SK-N-SH (cell line): ENCODE measurements around the gene PGA5. TPM values are rescaled to one million over a fixed set of nuclear protein-coding genes. Genes with fewer than 3 reads are reported as not detected.

ENCODE experiments used
- CTCF ChIA-PET: fragments of 300-600, 350-600 bp; formaldehyde crosslinking; extraction: SDS; loops from one replicate; lab custom pipeline; 2021; lab: Yijun Ruan, JAX
- POLR2A ChIA-PET: fragments of 350-600 bp; sonication (Branson Sonifier 250); formaldehyde crosslinking; extraction: SDS; loops from one replicate; lab custom pipeline; 2020; ENCODE audit warnings: antibody characterized with exemption, inconsistent platforms; lab: Yijun Ruan, JAX
- DNase-seq: peaks from one replicate; pipeline ENCODE4 v3.0.0; 2012
- H2AFZ ChIP-seq: fragments of 200-600 bp; sonication (generic); 2 replicates; pipeline ENCODE4 v1.8.1; 2016; ENCODE audit warnings: antibody characterized with exemption, mild to moderate bottlenecking, low read depth
- H3F3A ChIP-seq: fragments of 200-600 bp; sonication (generic); replicated peaks from 2 replicates; pipeline ENCODE3; 2016; ENCODE audit warnings: antibody characterized with exemption, mild to moderate bottlenecking; ENCODE audit not compliant: insufficient read depth
- H3K27ac ChIP-seq, 2 experiments: fragments of 200-500 bp in 1 of 2; fragments of 200-600 bp in 1 of 2; sonication (Bioruptor generic) in 1 of 2; sonication (generic), shearing (Covaris generic) in 1 of 2; 2 replicates each; pipeline versions ENCODE4 v1.5.1 to v1.6.1; 2014 to 2016; ENCODE audit warnings: low read depth in 2 of 2, inconsistent platforms in 1 of 2, low read length in 1 of 2, mild to moderate bottlenecking in 1 of 2, mixed read lengths in 1 of 2
- H3K27me3 ChIP-seq: fragments of 200-600 bp; sonication (generic), shearing (Covaris generic); 2 replicates; pipeline ENCODE4 v1.6.1; 2016; ENCODE audit warnings: mixed run types; ENCODE audit not compliant: insufficient read depth
- H3K36me3 ChIP-seq, 2 experiments: fragments of 200-500 bp in 1 of 2; fragments of 200-600 bp in 1 of 2; sonication (Bioruptor generic) in 1 of 2; sonication (generic) in 1 of 2; replicated peaks in 1 of 2; 2 replicates each; pipeline versions ENCODE3 to v1.5.1; 2014 to 2016; ENCODE audit warnings: low read length in 1 of 2, mild to moderate bottlenecking in 1 of 2; ENCODE audit not compliant: insufficient read depth in 2 of 2, control insufficient read depth in 1 of 2
- H3K4me1 ChIP-seq, 2 experiments: fragments of 200-500 bp in 1 of 2; fragments of 200-600 bp in 1 of 2; sonication (Bioruptor generic) in 1 of 2; sonication (generic), shearing (Covaris generic) in 1 of 2; 2 replicates each; pipeline versions ENCODE4 v1.5.1 to v1.6.1; 2014 to 2016; ENCODE audit warnings: low read depth in 1 of 2, low read length in 1 of 2, mixed run types in 1 of 2; ENCODE audit not compliant: insufficient read depth in 2 of 2, control insufficient read depth in 1 of 2
- H3K4me2 ChIP-seq: fragments of 200-600 bp; sonication (generic), shearing (Covaris generic); 2 replicates; pipeline ENCODE4 v1.6.1; 2017; ENCODE audit warnings: mixed run types
- H3K4me3 ChIP-seq, 2 experiments: fragments of 200-500 bp in 1 of 2; fragments of 200-600 bp in 1 of 2; sonication (Bioruptor generic) in 1 of 2; sonication (generic), shearing (Covaris generic) in 1 of 2; 2 replicates each; pipeline versions ENCODE4 v1.5.1 to v1.8.1; 2014 to 2016; ENCODE audit warnings: low read depth in 2 of 2, inconsistent platforms in 1 of 2, low read length in 1 of 2, mild to moderate bottlenecking in 1 of 2, mixed read lengths in 1 of 2, moderate library complexity in 1 of 2
- H3K79me2 ChIP-seq: fragments of 200-600 bp; sonication (generic); 2 replicates; pipeline ENCODE4 v1.8.1; 2017; ENCODE audit warnings: mild to moderate bottlenecking; ENCODE audit not compliant: insufficient read depth
- H3K9ac ChIP-seq: fragments of 200-600 bp; sonication (generic); 2 replicates; pipeline ENCODE4 v1.6.1; 2017; ENCODE audit warnings: mixed run types
- H3K9me2 ChIP-seq: fragments of 200-600 bp; sonication (generic); 2 replicates; pipeline ENCODE4 v1.6.1; 2017; ENCODE audit warnings: mixed run types
- H3K9me3 ChIP-seq: fragments of 200-600 bp; sonication (generic); 2 replicates; pipeline ENCODE4 v1.6.1; 2017; ENCODE audit warnings: mixed run types, mild to moderate bottlenecking, moderate library complexity
- H4K20me1 ChIP-seq: fragments of 200-600 bp; sonication (generic); 2 replicates; pipeline ENCODE4 v1.6.1; 2017; ENCODE audit warnings: mild to moderate bottlenecking, mixed run types; ENCODE audit not compliant: insufficient read depth
- ELF1 ChIP-seq: IDR thresholded peaks from 2 replicates; pipeline ENCODE4 v1.4.0; 2012
- EP300 ChIP-seq, 2 experiments: IDR thresholded peaks; 2 replicates each; pipeline versions ENCODE4 v1.4.0 to v1.6.1; 2012; ENCODE audit warnings: borderline replicate concordance in 1 of 2, low read depth in 1 of 2, low read length in 1 of 2
- FOXM1 ChIP-seq: IDR thresholded peaks from 2 replicates; pipeline ENCODE4 v1.4.0; 2012; ENCODE audit warnings: low read depth, mild to moderate bottlenecking
- GABPA ChIP-seq: IDR thresholded peaks from 2 replicates; pipeline ENCODE4 v1.4.0; 2012; ENCODE audit warnings: low read depth, mild to moderate bottlenecking
- JUND ChIP-seq: IDR thresholded peaks from 2 replicates; pipeline ENCODE4 v1.4.0; 2012
- MEF2A ChIP-seq: IDR thresholded peaks from 2 replicates; pipeline ENCODE4 v1.4.0; 2012; ENCODE audit warnings: low read depth, borderline replicate concordance
- MXI1 ChIP-seq: IDR thresholded peaks from 2 replicates; pipeline ENCODE4 v1.6.1; 2012; ENCODE audit warnings: mild to moderate bottlenecking, low read depth, low read length, improper control_type of control experiment
- NFIC ChIP-seq: IDR thresholded peaks from 2 replicates; pipeline ENCODE4 v1.4.0; 2012; ENCODE audit warnings: borderline replicate concordance
- RCOR1 ChIP-seq: fragments of 150-350 bp; IDR thresholded peaks from 2 replicates; pipeline ENCODE4 v1.6.1; 2017; ENCODE audit warnings: antibody characterized with exemption, low read length
- RXRA ChIP-seq: IDR thresholded peaks from 2 replicates; pipeline ENCODE4 v1.4.0; 2012; ENCODE audit warnings: low read depth, mild to moderate bottlenecking, borderline replicate concordance
- SIN3A ChIP-seq: IDR thresholded peaks from 2 replicates; pipeline ENCODE4 v1.6.1; 2012; ENCODE audit warnings: low read depth, mild to moderate bottlenecking, low read length, moderate library complexity, borderline replicate concordance
- SMC3 ChIP-seq: IDR thresholded peaks from 2 replicates; pipeline ENCODE4 v1.6.1; 2012; ENCODE audit warnings: low read depth, low read length, improper control_type of control experiment
- TEAD4 ChIP-seq: IDR thresholded peaks from 2 replicates; pipeline ENCODE4 v1.4.0; 2012; ENCODE audit warnings: mild to moderate bottlenecking, borderline replicate concordance; ENCODE audit not compliant: insufficient read depth
- WGBS: methylation state at CpG from one replicate; pipeline ENCODE4 v1.1.6; 2017; ENCODE audit warnings: low lambda C conversion rate; 5-methylcytosine and 5-hydroxymethylcytosine counted together
- polyA plus RNA-seq, 3 experiments: library from polyadenylated mRNA; depleted of rRNA; stranded (reverse); fragments of >200 nt; gene quantifications; 2 replicates each; pipeline ENCODE4 v1.2.3, GENCODE V29; 2012
- TF ChIP-seq, protein P1 (sequence below): fragments of 150-350 bp; IDR thresholded peaks from 2 replicates; pipeline ENCODE4 v1.6.1; 2017; ENCODE audit warnings: antibody characterized with exemption, low read length, low read depth, borderline replicate concordance
- TF ChIP-seq, protein P2 (sequence below): IDR thresholded peaks from 2 replicates; pipeline ENCODE4 v1.4.0; 2012; ENCODE audit warnings: low read depth, borderline replicate concordance
- TF ChIP-seq, protein P3 (sequence below): IDR thresholded peaks from 2 replicates; pipeline ENCODE4; 2012
- TF ChIP-seq, protein P4 (sequence below): fragments of 150-350 bp; IDR thresholded peaks from 2 replicates; pipeline ENCODE4 v1.6.1; 2016; ENCODE audit warnings: mild to moderate bottlenecking, low read depth, low read length

The PGA5 gene
- polyA plus RNA-seq, 1 of the 3 experiments (the other 2 are of a cell fraction) = not detected

DNA sequence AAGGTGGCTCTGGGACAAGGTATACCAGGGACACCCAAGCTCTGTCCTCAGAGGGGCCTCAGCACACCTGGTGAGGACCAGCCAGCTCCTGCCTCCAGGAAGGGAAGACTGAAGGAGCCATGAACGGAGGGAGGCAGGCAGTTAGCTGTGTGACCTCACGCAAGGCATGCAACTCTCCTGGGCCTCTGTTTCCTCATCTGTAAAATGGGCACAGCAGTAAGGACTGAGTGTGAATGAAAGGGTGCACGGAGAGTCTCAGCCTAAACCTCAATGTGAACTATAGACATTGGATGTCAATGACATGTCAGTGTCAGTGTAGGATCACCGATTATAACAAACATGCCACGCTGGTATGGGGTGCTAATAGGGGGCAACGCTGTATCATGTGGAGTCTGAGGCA lies 18.4 kb downstream of the PGA5 start:
- 82% methylated on average over 6 of the region's 6 CpGs for whole genome bisulfite sequencing
- TF ChIP-seq TEAD4 = no peak
- TF ChIP-seq MEF2A = no peak
- TF ChIP-seq, protein P1, sequence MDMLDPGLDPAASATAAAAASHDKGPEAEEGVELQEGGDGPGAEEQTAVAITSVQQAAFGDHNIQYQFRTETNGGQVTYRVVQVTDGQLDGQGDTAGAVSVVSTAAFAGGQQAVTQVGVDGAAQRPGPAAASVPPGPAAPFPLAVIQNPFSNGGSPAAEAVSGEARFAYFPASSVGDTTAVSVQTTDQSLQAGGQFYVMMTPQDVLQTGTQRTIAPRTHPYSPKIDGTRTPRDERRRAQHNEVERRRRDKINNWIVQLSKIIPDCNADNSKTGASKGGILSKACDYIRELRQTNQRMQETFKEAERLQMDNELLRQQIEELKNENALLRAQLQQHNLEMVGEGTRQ = no peak
- TF ChIP-seq SMC3 = no peak
- no peak for TF ChIP-seq NFIC
- TF ChIP-seq, protein P2, sequence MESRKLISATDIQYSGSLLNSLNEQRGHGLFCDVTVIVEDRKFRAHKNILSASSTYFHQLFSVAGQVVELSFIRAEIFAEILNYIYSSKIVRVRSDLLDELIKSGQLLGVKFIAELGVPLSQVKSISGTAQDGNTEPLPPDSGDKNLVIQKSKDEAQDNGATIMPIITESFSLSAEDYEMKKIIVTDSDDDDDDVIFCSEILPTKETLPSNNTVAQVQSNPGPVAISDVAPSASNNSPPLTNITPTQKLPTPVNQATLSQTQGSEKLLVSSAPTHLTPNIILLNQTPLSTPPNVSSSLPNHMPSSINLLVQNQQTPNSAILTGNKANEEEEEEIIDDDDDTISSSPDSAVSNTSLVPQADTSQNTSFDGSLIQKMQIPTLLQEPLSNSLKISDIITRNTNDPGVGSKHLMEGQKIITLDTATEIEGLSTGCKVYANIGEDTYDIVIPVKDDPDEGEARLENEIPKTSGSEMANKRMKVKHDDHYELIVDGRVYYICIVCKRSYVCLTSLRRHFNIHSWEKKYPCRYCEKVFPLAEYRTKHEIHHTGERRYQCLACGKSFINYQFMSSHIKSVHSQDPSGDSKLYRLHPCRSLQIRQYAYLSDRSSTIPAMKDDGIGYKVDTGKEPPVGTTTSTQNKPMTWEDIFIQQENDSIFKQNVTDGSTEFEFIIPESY = no peak
- TF ChIP-seq, protein P3, sequence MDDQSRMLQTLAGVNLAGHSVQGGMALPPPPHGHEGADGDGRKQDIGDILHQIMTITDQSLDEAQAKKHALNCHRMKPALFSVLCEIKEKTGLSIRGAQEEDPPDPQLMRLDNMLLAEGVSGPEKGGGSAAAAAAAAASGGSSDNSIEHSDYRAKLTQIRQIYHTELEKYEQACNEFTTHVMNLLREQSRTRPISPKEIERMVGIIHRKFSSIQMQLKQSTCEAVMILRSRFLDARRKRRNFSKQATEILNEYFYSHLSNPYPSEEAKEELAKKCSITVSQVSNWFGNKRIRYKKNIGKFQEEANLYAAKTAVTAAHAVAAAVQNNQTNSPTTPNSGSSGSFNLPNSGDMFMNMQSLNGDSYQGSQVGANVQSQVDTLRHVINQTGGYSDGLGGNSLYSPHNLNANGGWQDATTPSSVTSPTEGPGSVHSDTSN = no peak
- TF ChIP-seq RCOR1 = no peak
- TF ChIP-seq, protein P4, sequence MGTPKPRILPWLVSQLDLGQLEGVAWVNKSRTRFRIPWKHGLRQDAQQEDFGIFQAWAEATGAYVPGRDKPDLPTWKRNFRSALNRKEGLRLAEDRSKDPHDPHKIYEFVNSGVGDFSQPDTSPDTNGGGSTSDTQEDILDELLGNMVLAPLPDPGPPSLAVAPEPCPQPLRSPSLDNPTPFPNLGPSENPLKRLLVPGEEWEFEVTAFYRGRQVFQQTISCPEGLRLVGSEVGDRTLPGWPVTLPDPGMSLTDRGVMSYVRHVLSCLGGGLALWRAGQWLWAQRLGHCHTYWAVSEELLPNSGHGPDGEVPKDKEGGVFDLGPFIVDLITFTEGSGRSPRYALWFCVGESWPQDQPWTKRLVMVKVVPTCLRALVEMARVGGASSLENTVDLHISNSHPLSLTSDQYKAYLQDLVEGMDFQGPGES = no peak
- TF ChIP-seq, all 33 proteins: peak for 0
- POLR2A ChIA-PET = no interaction called here
- Histone ChIP-seq H3K4me1 (no peaks in the 10 kb centered on the region), H3K36me3 (no peaks in the 10 kb centered on the region), H3K9me3 (no peaks in the 10 kb centered on the region), H3K27ac (no peak overlapping the region), H2AFZ (no peak overlapping the region), H3K27me3 (no peaks in the 10 kb centered on the region), H3K79me2 (no peaks in the 10 kb centered on the region), H3K4me3 (no peak overlapping the region), H3F3A (no peaks in the 10 kb centered on the region), H3K9ac (no peak overlapping the region), H4K20me1 (no peaks in the 10 kb centered on the region), H3K9me2 (no peaks in the 10 kb centered on the region), H3K4me2 (no peak overlapping the region)
- CTCF ChIA-PET = no interaction called here
- no peak for DNase-seq

DNA sequence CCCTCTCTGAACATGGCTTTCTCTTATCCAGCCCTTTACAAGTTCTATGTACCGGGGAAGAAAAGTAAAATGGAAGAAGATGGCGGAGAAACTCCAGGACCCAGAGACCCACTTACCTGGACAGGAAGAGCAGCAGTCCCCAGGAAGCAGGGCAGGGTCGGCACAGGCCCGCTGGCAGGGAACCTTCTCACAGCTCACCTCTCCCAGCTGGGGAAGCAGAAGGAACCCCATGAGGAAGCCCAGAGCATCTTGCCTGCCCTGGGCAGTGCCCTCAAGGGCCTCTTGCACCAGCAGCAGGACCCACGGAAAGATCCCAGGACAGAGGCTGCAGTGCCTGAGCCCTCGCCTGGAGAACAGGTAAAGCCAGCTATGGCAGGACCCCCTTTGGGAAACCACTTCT lies 23.4 kb downstream of the PGA5 start:
- H2AFZ ChIP-seq = no peak overlapping the region
- H3K9ac ChIP-seq = no peak overlapping the region
- H3K79me2 ChIP-seq = no peaks in the 10 kb centered on the region
- H3K4me1 ChIP-seq = no peaks in the 10 kb centered on the region
- no peak overlapping the region for H3K4me2 ChIP-seq
- TF ChIP-seq MEF2A = no peak
- TF ChIP-seq MXI1 = no peak
- no peak for TF ChIP-seq SIN3A
- TF ChIP-seq, protein P1 = no peak
- no peak for TF ChIP-seq TEAD4
- TF ChIP-seq JUND = no peak
- TF ChIP-seq RXRA = no peak
- TF ChIP-seq ELF1 = no peak
- no peak for TF ChIP-seq GABPA
- no peak for TF ChIP-seq EP300 (IDR thresholded peaks at IDR 0.05; ENCODE audit: borderline replicate concordance in 1 of 2, low read depth in 1 of 2, low read length in 1 of 2)
- TF ChIP-seq SMC3 = no peak
- TF ChIP-seq FOXM1 = no peak
- ChIA-PET CTCF (interaction anchor here (2.6 kb wide), 1 partner anchor 10 kb away, joined by 12 read pairs; no protein-coding TSS in a partner anchor), POLR2A (no interaction called here)
- 86% methylated on average over 3 of the region's 6 CpGs for WGBS
- no peaks in the 10 kb centered on the region for H3K27me3 ChIP-seq
- no peaks in the 10 kb centered on the region for H4K20me1 ChIP-seq
- H3K4me3 ChIP-seq = no peak overlapping the region
- DNase-seq = no peak
- no peaks in the 10 kb centered on the region for H3K36me3 ChIP-seq
- no peaks in the 10 kb centered on the region for H3K9me3 ChIP-seq
- no peak overlapping the region for H3K27ac ChIP-seq
- H3K9me2 ChIP-seq = no peaks in the 10 kb centered on the region
- no peaks in the 10 kb centered on the region for H3F3A ChIP-seq
